NCI-H2196 treated with DMSO at 0.1 percent for 48 hours (cell line): ENCODE results near the gene VAMP1.

Source experiments
- DNase-seq: peaks from one replicate; lab custom pipeline; 2025; ENCODE audit not compliant: unreplicated experiment; lab: John Stamatoyannopoulos, UW

VAMP1 gene

DNA sequence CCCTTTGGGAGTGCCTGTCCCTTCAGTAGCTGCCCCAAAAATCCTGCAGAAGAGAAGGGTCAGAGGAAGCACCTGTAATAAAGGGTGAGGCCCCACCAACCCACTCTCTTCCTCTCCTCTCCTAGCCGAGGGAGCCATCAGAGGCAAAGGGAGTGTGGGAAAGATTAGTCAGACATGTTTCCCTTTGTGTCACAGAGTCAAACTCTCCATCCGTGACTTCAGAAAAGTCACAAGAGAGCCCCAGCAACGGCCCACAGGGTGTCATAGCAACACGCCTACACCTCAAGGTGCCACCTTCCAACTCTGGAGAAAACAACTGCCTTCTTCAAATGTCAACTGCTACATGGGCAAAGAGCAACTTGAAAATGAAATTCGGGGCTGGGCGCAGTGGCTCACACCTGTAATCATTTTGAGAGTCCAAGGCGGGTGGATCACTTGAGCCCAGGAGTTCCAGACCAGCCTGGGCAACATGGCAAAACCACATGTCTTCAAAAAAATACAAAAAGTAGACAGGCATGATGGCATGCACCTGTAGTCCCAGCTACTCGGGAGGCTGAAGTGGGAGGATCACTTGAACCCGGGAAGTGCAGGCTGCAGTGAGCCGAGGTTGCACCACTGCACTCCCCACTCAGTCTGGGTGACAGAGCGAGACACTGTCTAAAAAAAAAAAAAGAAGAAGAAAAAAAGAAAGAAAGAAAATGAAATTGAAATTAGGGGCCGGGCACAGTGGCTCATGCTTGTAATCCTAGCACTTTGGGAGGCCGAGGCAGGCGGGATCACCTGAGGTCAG, 43.4 kb downstream of the VAMP1 start:
- DNase-seq, result no peak

DNA sequence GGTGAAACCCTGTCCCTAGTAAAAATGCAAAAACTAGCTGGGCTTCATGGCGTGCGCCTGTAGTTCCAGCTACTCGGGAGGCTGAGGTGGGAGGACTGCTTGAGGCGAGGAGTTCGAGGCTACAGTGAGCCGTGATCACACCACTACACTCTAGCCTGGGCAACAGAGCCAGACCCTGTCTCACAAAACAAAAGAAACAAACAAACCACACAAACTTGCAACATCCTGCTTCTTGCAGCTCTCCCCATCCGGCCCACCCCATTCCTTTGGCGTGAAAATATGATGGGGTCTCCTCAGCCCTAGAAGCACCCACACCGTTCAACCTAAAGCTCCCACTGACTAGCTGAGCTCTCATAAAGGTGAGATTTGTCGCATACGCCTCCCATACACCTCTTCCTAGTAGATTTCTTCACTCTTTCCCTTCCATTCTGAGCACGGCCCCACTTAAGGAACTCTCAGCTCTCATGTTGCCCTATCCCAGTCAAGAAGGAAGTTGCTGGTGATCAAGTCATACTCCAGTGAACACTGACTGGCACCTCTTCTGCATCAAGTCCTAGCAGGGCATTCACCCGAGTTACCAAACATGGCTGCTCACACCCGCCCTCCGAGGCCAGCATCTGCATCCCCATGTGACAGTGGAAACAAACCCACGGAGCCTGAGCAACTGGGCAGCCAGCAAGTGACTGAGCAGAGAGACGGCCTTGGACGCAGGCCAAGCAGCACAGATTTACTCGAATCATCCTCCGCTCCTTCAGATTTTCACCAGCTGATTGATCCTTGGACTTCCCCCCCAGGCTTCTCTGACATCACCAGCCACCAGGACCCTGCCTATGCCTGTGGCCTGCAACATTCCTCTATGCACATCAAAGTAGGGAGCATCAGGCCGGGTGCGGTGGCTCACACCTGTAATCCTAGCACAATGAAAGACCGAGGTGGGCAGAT, 44.6 kb downstream of the VAMP1 start:
- no peak for DNase-seq

DNA sequence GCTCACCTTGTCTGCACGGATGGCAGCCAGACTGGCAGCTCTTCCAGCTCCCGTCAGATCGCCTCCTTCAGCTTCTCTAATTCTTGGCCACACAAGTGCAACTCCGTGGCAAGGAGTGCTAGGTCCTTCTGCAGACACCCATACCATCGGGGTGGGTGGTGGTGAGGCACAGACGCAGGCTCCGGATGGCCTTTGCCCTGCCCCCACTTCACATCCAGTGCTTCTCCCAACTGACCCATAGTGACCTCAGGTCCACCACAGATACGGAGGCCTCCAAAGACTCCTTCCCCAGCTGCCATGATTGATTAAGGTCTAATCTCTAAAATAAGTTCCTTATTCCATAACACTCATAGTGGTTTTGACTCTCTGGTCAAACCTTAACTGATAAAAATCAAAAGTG, 45.6 kb downstream of the VAMP1 start:
- DNase-seq, result no peak

DNA sequence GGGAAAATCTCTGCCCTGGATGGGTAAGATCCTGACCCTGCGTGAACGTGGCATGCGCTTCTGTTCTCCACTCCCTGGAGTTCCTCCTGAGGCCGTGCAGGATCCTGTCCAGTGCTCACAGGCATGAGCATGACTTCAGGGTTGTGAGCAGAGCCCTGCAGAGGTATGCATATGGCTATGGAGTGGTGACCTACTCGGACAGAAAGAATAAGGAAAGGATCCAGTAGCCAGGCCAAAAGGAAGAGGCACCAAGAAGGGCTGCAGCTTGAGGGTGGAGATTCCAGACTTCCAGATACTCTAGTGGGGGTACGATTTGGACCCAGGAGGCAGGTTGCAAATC, 46.5 kb downstream of the VAMP1 start:
- no peak for DNase-seq

DNA sequence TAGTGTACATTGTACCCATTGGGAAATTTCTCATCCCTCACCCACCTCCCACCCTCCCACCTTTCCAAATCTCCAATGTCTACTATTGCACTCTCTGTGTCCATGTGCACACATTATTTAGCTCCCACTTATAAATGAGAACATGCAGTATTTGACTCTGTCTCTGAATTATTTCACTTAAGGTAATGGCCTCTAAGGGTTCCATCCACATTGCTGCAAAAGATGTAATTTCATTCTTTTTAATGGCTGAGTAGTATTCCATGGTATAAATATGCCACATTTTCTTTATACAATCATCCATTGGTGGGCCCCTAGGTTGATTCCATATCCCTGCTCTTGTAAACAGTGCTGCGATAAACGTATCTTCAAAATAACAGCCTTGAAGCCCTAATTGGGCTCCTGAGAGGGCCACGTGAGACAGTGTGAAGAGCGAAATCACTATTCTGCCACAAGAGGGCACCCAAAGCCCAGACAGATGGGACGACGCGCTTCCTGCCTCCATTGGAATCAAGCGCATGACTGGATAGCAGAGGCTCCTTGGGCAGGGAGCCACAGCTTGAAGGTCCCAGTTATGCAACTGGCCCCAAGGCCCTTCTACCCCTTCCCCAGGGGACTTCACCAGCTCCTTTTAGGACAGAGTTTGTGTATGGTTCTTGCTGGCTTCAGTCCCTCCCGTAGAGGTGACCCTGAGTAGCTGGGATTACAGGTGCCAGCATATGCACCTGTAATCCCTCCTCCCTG, 47.0 kb downstream of the VAMP1 start:
- DNase-seq, result peak; percentile 46

DNA sequence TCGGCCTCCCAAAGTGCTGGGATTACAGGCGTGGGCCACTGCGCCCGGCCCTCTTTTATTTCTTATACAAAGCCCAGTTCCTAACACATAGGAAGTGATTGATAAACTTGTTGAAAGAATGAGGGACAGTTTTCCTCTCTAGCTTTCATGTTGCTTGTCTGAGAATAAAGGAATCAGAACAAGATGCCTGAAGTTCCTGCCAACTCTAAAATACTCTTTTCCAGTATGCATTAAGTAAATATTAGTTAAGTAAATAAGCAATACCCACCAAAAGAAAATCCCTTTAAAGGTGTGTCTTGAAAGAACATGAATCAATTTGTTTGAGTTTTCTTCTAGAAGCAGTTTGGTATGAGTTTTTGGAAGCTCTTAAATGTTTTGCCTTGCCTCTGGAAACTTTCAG, 50.1 kb downstream of the VAMP1 start:
- DNase-seq, result no peak

DNA sequence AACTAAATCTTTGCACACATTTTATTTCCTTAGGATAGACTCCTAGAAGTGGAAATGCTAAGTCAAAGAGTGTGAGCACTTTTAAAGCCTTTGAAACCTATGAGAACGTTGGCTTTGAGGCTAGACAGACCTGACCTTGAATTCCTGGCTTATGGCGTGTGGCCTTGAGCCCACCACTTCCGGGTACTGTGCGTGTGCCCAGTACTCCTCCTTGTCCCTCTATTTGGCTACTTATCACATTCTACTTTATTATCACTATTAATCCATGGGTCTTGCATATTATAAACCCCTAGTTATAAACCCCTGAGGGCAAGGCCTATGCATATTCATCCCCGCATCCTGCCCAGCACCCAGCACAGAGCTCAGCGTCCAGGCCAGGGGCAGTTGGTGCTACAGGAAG, 51.7 kb downstream of the VAMP1 start:
- DNase-seq, result no peak

DNA sequence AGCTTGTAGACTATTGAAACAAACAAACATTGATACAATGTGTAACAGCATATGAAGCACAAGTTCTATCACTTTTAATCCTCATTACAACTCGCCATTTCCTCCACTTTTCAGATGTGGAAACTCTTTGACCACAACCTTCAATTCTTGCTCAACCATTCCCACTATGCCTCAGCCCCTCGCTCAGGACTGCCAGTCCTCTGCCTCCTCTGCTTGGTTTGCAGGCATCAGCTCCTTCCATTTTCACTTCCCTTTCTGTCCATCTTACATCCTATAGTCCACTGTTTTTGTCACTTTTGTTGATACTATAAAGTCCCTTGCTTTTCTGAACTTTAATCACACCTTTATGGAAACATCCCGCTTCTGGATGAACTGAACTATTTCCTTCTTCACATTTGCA, 53.9 kb downstream of the VAMP1 start:
- DNase-seq, result no peak
